K562 (cell line): ENCODE measurements around the gene MPIG6B. TPM values are rescaled to one million over a fixed set of nuclear protein-coding genes. Genes with fewer than 3 reads are reported as not detected.

Source experiments
- ETV6 ChIP-seq, 3 experiments: fragments of 150-350 bp in 1 of 3; sonication (generic) in 1 of 3; formaldehyde crosslinking in 1 of 3; IDR thresholded peaks; 2 replicates each; pipeline versions ENCODE4 v1.6.1 to v1.8.0; 2014 to 2022; ENCODE audit warnings: borderline replicate concordance in 2 of 3, low read depth in 2 of 3, antibody characterized with exemption in 1 of 3, low read length in 1 of 3, mild to moderate bottlenecking in 1 of 3, missing genetic modification reagents in 1 of 3
- FOXJ2 ChIP-seq: fragments of 200-800 bp; sonication (Bioruptor generic); IDR thresholded peaks from 2 replicates; pipeline ENCODE4 v1.6.1; 2016; ENCODE audit warnings: missing genetic modification characterization, missing compliant biosample characterization
- NCOA2 ChIP-seq, 2 experiments: fragments of 450-650 bp; IDR thresholded peaks; 2 replicates each; pipeline ENCODE4 v1.6.1; 2018; ENCODE audit warnings: mild to moderate bottlenecking in 2 of 2, moderate library complexity in 1 of 2; ENCODE audit not compliant: partially characterized antibody in 2 of 2
- ZBTB17 ChIP-seq: fragments of 450-650 bp; formaldehyde crosslinking; IDR thresholded peaks from 2 replicates; pipeline ENCODE4 v1.4.0; 2020; ENCODE audit warnings: mild to moderate bottlenecking
- polyA plus RNA-seq, 8 experiments: library from polyadenylated mRNA; depleted of rRNA in 4 of 8; stranded (reverse) in 5 of 8; unstranded in 3 of 8; fragments of >200 nt; fragmentation: Nextera tagmentation in 2 of 8; fragmentation: Illumina TruSeq in 1 of 8; extraction: Ambion mirVana in 2 of 8; extraction: Trizol in 1 of 8; gene quantifications; 2 replicates each; pipeline versions ENCODE4 v1.2.1 to v1.2.3, GENCODE V29; 2011 to 2014; ENCODE audit warnings: inconsistent platforms in 1 of 8, missing spikeins in 1 of 8
- total RNA-seq, 7 experiments: library from RNA; depleted of rRNA in 6 of 7; stranded (reverse); fragments of >200 nt in 6 of 7; fragmentation: Illumina TruSeq in 2 of 7; extraction: Trizol in 2 of 7; gene quantifications; 2 replicates each; pipeline versions ENCODE4 v1.2.1 to v1.2.3, GENCODE V29; 2011 to 2021; ENCODE audit warnings: low replicate concordance in 1 of 7
- TF ChIP-seq, protein P1 (sequence below): fragments of 450-650 bp; IDR thresholded peaks from 2 replicates; pipeline ENCODE4 v1.6.1; 2018; ENCODE audit not compliant: partially characterized antibody
- TF ChIP-seq, protein P2 (sequence below), 2 experiments: fragments of 450-650 bp in 1 of 2; sonication (generic) in 1 of 2; formaldehyde crosslinking; conservative IDR thresholded peaks; 2 replicates each; pipeline versions ENCODE4 v1.4.0 to v1.8.1; 2020 to 2022; ENCODE audit warnings: mild to moderate bottlenecking in 1 of 2, missing genetic modification reagents in 1 of 2
- TF ChIP-seq, protein P3 (sequence below), 2 experiments: fragments of 450-650 bp in 1 of 2; sonication (generic) in 1 of 2; formaldehyde crosslinking in 1 of 2; IDR thresholded peaks in 1 of 2; conservative IDR thresholded peaks in 1 of 2; 2 replicates each; pipeline versions ENCODE4 v1.6.1 to v1.8.1; 2016 to 2023; ENCODE audit warnings: mild to moderate bottlenecking in 2 of 2, moderate library complexity in 2 of 2, inconsistent platforms in 1 of 2, missing genetic modification reagents in 1 of 2
- TF ChIP-seq, protein P4 (sequence below): sonication (generic); formaldehyde crosslinking; IDR thresholded peaks from 2 replicates; pipeline ENCODE4 v1.8.0; 2023; ENCODE audit warnings: mild to moderate bottlenecking, missing genetic modification reagents
- TF ChIP-seq, protein P5 (sequence below): fragments of 450-650 bp; formaldehyde crosslinking; conservative IDR thresholded peaks from 2 replicates; pipeline ENCODE4 v1.4.0; 2022; ENCODE audit warnings: mild to moderate bottlenecking, missing genetic modification characterization
- TF ChIP-seq, protein P6 (sequence below): sonication (generic); formaldehyde crosslinking; IDR thresholded peaks from 2 replicates; pipeline ENCODE4 v1.8.1; 2023; ENCODE audit warnings: mild to moderate bottlenecking, missing genetic modification reagents
- TF ChIP-seq, protein P7 (sequence below), 2 experiments: IDR thresholded peaks; 2 replicates each; pipeline ENCODE4 v1.6.1; 2012; ENCODE audit warnings: improper control_type of control experiment in 2 of 2, low read depth in 2 of 2, low read length in 2 of 2, borderline replicate concordance in 1 of 2

MPIG6B gene
- total and polyA plus RNA-seq, 9 of the 15 experiments (the other 6 are each of a cell fraction or from before 2014, with no cell fraction given), result 0.11 to 1.2 (median 0.28) TPM; not detected in 1

DNA sequence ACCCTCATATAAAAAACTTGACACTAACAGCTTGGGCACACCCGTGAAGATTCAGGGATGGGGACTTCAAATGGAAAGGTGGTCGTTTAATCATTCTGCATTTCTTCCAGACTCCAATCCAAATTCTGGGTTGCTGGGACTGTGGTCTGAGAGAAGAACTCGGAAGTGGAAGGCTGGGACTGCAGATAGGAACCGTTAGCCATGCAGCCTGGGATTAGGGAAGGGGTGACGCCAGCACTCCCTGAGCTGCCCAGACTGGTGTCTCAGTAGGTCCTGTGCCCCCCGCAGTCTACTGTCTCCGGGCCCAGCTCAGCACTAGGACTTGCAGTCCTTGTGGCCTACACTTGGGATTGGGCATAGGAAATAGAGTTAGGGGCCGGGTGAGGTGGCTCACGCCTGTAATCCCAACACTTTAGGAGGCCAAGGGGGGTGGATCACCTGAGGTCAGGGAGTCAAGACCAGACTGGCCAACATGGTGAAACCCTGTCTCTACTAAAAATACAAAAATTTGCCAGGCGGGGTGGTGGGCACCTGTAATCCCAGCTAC, 13.7 kb downstream of the MPIG6B start (continued):
- TF ChIP-seq, protein P1, sequence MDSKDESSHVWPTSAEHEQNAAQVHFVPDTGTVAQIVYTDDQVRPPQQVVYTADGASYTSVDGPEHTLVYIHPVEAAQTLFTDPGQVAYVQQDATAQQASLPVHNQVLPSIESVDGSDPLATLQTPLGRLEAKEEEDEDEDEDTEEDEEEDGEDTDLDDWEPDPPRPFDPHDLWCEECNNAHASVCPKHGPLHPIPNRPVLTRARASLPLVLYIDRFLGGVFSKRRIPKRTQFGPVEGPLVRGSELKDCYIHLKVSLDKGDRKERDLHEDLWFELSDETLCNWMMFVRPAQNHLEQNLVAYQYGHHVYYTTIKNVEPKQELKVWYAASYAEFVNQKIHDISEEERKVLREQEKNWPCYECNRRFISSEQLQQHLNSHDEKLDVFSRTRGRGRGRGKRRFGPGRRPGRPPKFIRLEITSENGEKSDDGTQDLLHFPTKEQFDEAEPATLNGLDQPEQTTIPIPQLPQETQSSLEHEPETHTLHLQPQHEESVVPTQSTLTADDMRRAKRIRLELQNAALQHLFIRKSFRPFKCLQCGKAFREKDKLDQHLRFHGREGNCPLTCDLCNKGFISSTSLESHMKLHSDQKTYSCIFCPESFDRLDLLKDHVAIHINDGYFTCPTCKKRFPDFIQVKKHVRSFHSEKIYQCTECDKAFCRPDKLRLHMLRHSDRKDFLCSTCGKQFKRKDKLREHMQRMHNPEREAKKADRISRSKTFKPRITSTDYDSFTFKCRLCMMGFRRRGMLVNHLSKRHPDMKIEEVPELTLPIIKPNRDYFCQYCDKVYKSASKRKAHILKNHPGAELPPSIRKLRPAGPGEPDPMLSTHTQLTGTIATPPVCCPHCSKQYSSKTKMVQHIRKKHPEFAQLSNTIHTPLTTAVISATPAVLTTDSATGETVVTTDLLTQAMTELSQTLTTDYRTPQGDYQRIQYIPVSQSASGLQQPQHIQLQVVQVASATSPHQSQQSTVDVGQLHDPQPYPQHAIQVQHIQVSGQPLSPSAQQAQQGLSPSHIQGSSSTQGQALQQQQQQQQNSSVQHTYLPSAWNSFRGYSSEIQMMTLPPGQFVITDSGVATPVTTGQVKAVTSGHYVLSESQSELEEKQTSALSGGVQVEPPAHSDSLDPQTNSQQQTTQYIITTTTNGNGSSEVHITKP, result no peak
- TF ChIP-seq ZBTB17 (CRISPR knock-in tag), result peak; percentile 62
- TF ChIP-seq, protein P2, sequence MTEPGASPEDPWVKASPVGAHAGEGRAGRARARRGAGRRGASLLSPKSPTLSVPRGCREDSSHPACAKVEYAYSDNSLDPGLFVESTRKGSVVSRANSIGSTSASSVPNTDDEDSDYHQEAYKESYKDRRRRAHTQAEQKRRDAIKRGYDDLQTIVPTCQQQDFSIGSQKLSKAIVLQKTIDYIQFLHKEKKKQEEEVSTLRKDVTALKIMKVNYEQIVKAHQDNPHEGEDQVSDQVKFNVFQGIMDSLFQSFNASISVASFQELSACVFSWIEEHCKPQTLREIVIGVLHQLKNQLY (CRISPR knock-in tag; conservative IDR thresholded peaks at IDR 0.05), result peak; percentile 85 to 90; a peak in 2 of 4 replicates
- no peak for TF ChIP-seq ETV6 (IDR thresholded peaks at IDR 0.05; ENCODE audit: borderline replicate concordance in 1 of 2, low read depth in 2 of 2, low read length in 1 of 2)
- 0 out of 2 replicates have a peak, but pooled peaks have one; percentile 46 for TF ChIP-seq ETV6 (CRISPR knock-in tag; IDR thresholded peaks at IDR 0.05; ENCODE audit: borderline replicate concordance)
- TF ChIP-seq FOXJ2, result no peak
- no peak for TF ChIP-seq NCOA2 (IDR thresholded peaks at IDR 0.05; ENCODE audit: partially characterized antibody in 2 of 2)
- TF ChIP-seq, protein P3, sequence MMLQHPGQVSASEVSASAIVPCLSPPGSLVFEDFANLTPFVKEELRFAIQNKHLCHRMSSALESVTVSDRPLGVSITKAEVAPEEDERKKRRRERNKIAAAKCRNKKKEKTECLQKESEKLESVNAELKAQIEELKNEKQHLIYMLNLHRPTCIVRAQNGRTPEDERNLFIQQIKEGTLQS (IDR thresholded peaks at IDR 0.05), result no peak
- TF ChIP-seq, protein P3 (CRISPR knock-in tag; conservative IDR thresholded peaks at IDR 0.05), result 0 out of 2 replicates have a peak, but pooled peaks have one; percentile 18
- TF ChIP-seq, protein P4, sequence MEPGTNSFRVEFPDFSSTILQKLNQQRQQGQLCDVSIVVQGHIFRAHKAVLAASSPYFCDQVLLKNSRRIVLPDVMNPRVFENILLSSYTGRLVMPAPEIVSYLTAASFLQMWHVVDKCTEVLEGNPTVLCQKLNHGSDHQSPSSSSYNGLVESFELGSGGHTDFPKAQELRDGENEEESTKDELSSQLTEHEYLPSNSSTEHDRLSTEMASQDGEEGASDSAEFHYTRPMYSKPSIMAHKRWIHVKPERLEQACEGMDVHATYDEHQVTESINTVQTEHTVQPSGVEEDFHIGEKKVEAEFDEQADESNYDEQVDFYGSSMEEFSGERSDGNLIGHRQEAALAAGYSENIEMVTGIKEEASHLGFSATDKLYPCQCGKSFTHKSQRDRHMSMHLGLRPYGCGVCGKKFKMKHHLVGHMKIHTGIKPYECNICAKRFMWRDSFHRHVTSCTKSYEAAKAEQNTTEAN (CRISPR knock-in tag), result 0 out of 2 replicates have a peak, but pooled peaks have one; percentile 40
- TF ChIP-seq, protein P5, sequence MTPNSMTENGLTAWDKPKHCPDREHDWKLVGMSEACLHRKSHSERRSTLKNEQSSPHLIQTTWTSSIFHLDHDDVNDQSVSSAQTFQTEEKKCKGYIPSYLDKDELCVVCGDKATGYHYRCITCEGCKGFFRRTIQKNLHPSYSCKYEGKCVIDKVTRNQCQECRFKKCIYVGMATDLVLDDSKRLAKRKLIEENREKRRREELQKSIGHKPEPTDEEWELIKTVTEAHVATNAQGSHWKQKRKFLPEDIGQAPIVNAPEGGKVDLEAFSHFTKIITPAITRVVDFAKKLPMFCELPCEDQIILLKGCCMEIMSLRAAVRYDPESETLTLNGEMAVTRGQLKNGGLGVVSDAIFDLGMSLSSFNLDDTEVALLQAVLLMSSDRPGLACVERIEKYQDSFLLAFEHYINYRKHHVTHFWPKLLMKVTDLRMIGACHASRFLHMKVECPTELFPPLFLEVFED, result 0 out of 2 replicates have a peak, but pooled peaks have one; percentile 14
- TF ChIP-seq, protein P6, sequence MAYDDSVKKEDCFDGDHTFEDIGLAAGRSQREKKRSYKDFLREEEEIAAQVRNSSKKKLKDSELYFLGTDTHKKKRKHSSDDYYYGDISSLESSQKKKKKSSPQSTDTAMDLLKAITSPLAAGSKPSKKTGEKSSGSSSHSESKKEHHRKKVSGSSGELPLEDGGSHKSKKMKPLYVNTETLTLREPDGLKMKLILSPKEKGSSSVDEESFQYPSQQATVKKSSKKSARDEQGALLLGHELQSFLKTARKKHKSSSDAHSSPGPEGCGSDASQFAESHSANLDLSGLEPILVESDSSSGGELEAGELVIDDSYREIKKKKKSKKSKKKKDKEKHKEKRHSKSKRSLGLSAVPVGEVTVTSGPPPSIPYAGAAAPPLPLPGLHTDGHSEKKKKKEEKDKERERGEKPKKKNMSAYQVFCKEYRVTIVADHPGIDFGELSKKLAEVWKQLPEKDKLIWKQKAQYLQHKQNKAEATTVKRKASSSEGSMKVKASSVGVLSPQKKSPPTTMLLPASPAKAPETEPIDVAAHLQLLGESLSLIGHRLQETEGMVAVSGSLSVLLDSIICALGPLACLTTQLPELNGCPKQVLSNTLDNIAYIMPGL (CRISPR knock-in tag), result 0 out of 2 replicates have a peak, but pooled peaks have one; percentile 66
- TF ChIP-seq, protein P7, sequence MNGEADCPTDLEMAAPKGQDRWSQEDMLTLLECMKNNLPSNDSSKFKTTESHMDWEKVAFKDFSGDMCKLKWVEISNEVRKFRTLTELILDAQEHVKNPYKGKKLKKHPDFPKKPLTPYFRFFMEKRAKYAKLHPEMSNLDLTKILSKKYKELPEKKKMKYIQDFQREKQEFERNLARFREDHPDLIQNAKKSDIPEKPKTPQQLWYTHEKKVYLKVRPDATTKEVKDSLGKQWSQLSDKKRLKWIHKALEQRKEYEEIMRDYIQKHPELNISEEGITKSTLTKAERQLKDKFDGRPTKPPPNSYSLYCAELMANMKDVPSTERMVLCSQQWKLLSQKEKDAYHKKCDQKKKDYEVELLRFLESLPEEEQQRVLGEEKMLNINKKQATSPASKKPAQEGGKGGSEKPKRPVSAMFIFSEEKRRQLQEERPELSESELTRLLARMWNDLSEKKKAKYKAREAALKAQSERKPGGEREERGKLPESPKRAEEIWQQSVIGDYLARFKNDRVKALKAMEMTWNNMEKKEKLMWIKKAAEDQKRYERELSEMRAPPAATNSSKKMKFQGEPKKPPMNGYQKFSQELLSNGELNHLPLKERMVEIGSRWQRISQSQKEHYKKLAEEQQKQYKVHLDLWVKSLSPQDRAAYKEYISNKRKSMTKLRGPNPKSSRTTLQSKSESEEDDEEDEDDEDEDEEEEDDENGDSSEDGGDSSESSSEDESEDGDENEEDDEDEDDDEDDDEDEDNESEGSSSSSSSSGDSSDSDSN (IDR thresholded peaks at IDR 0.05; ENCODE audit: borderline replicate concordance in 1 of 2, low read depth in 2 of 2, low read length in 2 of 2), result peak in 1 of 2 experiments; percentile 67; a peak in 1 of 4 replicates
